Activated CD4-positive, alpha-beta memory T cell treated with anti-CD3 and anti-CD28 coated beads for 36 hours (primary cell): ENCODE measurements around the gene PLXND1. TPM values are rescaled to one million over a fixed set of nuclear protein-coding genes. Genes with fewer than 3 reads are reported as not detected.

Experiments
- CTCF ChIA-PET: fragments of 350-600 bp; sonication (Branson Sonifier 250); formaldehyde crosslinking; loops from one replicate; lab custom pipeline; 2021; ENCODE audit warnings: antibody characterized with exemption, inconsistent platforms; lab: Charles Lee
- POLR2A ChIA-PET: fragments of 350-600 bp; sonication (Branson Sonifier 250); formaldehyde crosslinking; loops from one replicate; lab custom pipeline; 2021; ENCODE audit warnings: antibody characterized with exemption; lab: Charles Lee
- DNase-seq: peaks from one replicate; pipeline ENCODE4 v3.0.0-alpha.2; 2020
- H3K27ac Mint-ChIP-seq: one replicate; pipeline ENCODE4 v1.8.0; 2021; ENCODE audit warnings: mixed read lengths
- H3K27me3 Mint-ChIP-seq: one replicate; pipeline ENCODE4 v1.8.0; 2021; ENCODE audit warnings: mixed read lengths
- H3K36me3 Mint-ChIP-seq: one replicate; pipeline ENCODE4 v1.8.0; 2021; ENCODE audit warnings: mixed read lengths
- H3K4me1 Mint-ChIP-seq: one replicate; pipeline ENCODE4 v1.8.0; 2021; ENCODE audit warnings: low read depth, mixed read lengths
- H3K4me3 Mint-ChIP-seq: one replicate; pipeline ENCODE4 v1.8.0; 2021; ENCODE audit warnings: mild to moderate bottlenecking, mixed read lengths
- H3K9me3 Mint-ChIP-seq: one replicate; pipeline ENCODE4 v1.8.0; 2021; ENCODE audit warnings: mixed read lengths
- intact Hi-C: fragments of 100-400 bp; cut with micrococcal nuclease; formaldehyde crosslinking; loops from one replicate; pipeline ENCODE4 v1.15.1; 2023
- total RNA-seq, 2 experiments: library from RNA; stranded (reverse); gene quantifications; one replicate each; pipeline ENCODE4 v1.2.3, GENCODE V29; 2021

Gene PLXND1
- total RNA-seq, 2 experiments from 2014 or later, result 7.2 to 8.6 TPM

GRCh38 chr3:129638481-129638880, 32.0 kb upstream of the PLXND1 start:
- CTCF ChIA-PET, result no interaction called here
- H3K27ac Mint-ChIP-seq, result no peak overlapping the region
- H3K4me3 Mint-ChIP-seq, result no peak overlapping the region
- peaks cover 1% of the 10 kb centered on the region for H3K27me3 Mint-ChIP-seq
- H3K4me1 Mint-ChIP-seq, result no peaks in the 10 kb centered on the region
- H3K36me3 Mint-ChIP-seq, result no peaks in the 10 kb centered on the region
- POLR2A ChIA-PET, result no interaction called here
- DNase-seq, result no peak
- intact Hi-C loops, result no loop called here
- H3K9me3 Mint-ChIP-seq, result no peaks in the 10 kb centered on the region

- no peaks in the 10 kb centered on the region for H3K36me3 Mint-ChIP-seq
- H3K27me3 Mint-ChIP-seq, result peaks cover 1% of the 10 kb centered on the region
- ChIA-PET CTCF (interaction anchor here (1.2 kb wide), 1 partner anchor 298 kb away, joined by 4 read pairs; no protein-coding TSS in a partner anchor), POLR2A (no interaction called here)
- DNase-seq, result no peak
- H3K9me3 Mint-ChIP-seq, result no peaks in the 10 kb centered on the region
- no peak overlapping the region for H3K27ac Mint-ChIP-seq
- no peaks in the 10 kb centered on the region for H3K4me1 Mint-ChIP-seq
- no peak overlapping the region for H3K4me3 Mint-ChIP-seq
- intact Hi-C loops, result no loop called here
These were observed 29.6 kb upstream of the PLXND1 start for GRCh38 chr3:129636082-129636481.

GRCh38 chr3:129635656-129636055, 29.2 kb upstream of the PLXND1 start:
- no peaks in the 10 kb centered on the region for H3K4me1 Mint-ChIP-seq
- CTCF ChIA-PET, result interaction anchor here (0.9 to 1.2 kb wide), 2 partner anchors 14 to 298 kb away, joined by 3 to 4 read pairs; no protein-coding TSS in a partner anchor
- H3K4me3 Mint-ChIP-seq, result no peak overlapping the region
- POLR2A ChIA-PET, result no interaction called here
- intact Hi-C loops, result no loop called here
- no peaks in the 10 kb centered on the region for H3K9me3 Mint-ChIP-seq
- peaks cover 1% of the 10 kb centered on the region for H3K27me3 Mint-ChIP-seq
- no peak for DNase-seq
- H3K36me3 Mint-ChIP-seq, result no peaks in the 10 kb centered on the region
- H3K27ac Mint-ChIP-seq, result no peak overlapping the region

- DNase-seq, result no peak
- Mint-ChIP-seq H3K36me3 (no peaks in the 10 kb centered on the region), H3K9me3 (no peaks in the 10 kb centered on the region), H3K4me1 (no peaks in the 10 kb centered on the region), H3K27me3 (peaks cover 1% of the 10 kb centered on the region), H3K4me3 (no peak overlapping the region), H3K27ac (no peak overlapping the region)
- POLR2A ChIA-PET, result no interaction called here
- intact Hi-C loops, result no loop called here
- CTCF ChIA-PET, result interaction anchor here (1.0 kb wide), 1 partner anchor 300 kb away, joined by 3 read pairs; no protein-coding TSS in a partner anchor
These were observed 27.4 kb upstream of the PLXND1 start for GRCh38 chr3:129633751-129634481.

GRCh38 chr3:129632977-129633376, 26.5 kb upstream of the PLXND1 start:
- DNase-seq, result no peak
- peaks cover 1% of the 10 kb centered on the region for H3K27me3 Mint-ChIP-seq
- intact Hi-C loops, result no loop called here
- H3K9me3 Mint-ChIP-seq, result no peaks in the 10 kb centered on the region
- CTCF ChIA-PET, result no interaction called here
- H3K27ac Mint-ChIP-seq, result no peak overlapping the region
- no peaks in the 10 kb centered on the region for H3K36me3 Mint-ChIP-seq
- POLR2A ChIA-PET, result no interaction called here
- peaks cover 3% of the 10 kb centered on the region for H3K4me1 Mint-ChIP-seq
- no peak overlapping the region for H3K4me3 Mint-ChIP-seq

GRCh38 chr3:129632556-129632955, 26.1 kb upstream of the PLXND1 start:
- Mint-ChIP-seq H3K4me3 (no peak overlapping the region), H3K4me1 (peaks cover 7% of the 10 kb centered on the region), H3K9me3 (no peaks in the 10 kb centered on the region), H3K36me3 (no peaks in the 10 kb centered on the region), H3K27me3 (peaks cover 1% of the 10 kb centered on the region), H3K27ac (no peak overlapping the region)
- intact Hi-C loops, result no loop called here
- no peak for DNase-seq
- ChIA-PET CTCF (no interaction called here), POLR2A (no interaction called here)

GRCh38 chr3:129632056-129632455, 25.6 kb upstream of the PLXND1 start:
- Mint-ChIP-seq H3K4me3 (no peak overlapping the region), H3K4me1 (peaks cover 8% of the 10 kb centered on the region), H3K27ac (no peak overlapping the region), H3K36me3 (no peaks in the 10 kb centered on the region), H3K27me3 (peaks cover 1% of the 10 kb centered on the region), H3K9me3 (no peaks in the 10 kb centered on the region)
- no peak for DNase-seq
- ChIA-PET POLR2A (no interaction called here), CTCF (no interaction called here)
- intact Hi-C loops, result no loop called here

GRCh38 chr3:129629011-129629410, 22.5 kb upstream of the PLXND1 start:
- POLR2A ChIA-PET, result no interaction called here
- no peak for DNase-seq
- CTCF ChIA-PET, result interaction anchor here (2.0 to 4.6 kb wide), 4 partner anchors 139 to 313 kb away, joined by 7 to 56 read pairs (median 9); no protein-coding TSS in a partner anchor
- H3K4me1 Mint-ChIP-seq, result peaks cover 12% of the 10 kb centered on the region
- H3K27me3 Mint-ChIP-seq, result no peaks in the 10 kb centered on the region
- no peaks in the 10 kb centered on the region for H3K9me3 Mint-ChIP-seq
- H3K4me3 Mint-ChIP-seq, result no peak overlapping the region
- H3K36me3 Mint-ChIP-seq, result no peaks in the 10 kb centered on the region
- H3K27ac Mint-ChIP-seq, result no peak overlapping the region
- intact Hi-C loops, result loop anchor here (5.0 to 10.0 kb wide), 2 partner anchors 137 to 376 kb away; no protein-coding TSS in a partner anchor

- Mint-ChIP-seq H3K27ac (no peak overlapping the region), H3K4me3 (peak overlapping the region; percentile 85), H3K9me3 (no peaks in the 10 kb centered on the region), H3K36me3 (no peaks in the 10 kb centered on the region), H3K27me3 (no peaks in the 10 kb centered on the region), H3K4me1 (peaks cover 12% of the 10 kb centered on the region)
- ChIA-PET CTCF (interaction anchor here (0.5 to 4.6 kb wide), 14 partner anchors 22 to 374 kb away, joined by 3 to 56 read pairs (median 4); partner anchors contain the start of gene TMCC1), POLR2A (interaction anchor here (0.8 to 1.3 kb wide), 2 partner anchors 51 to 200 kb away, joined by 3 read pairs; no protein-coding TSS in a partner anchor)
- intact Hi-C loops, result loop anchor here (1.0 to 10.0 kb wide), 3 partner anchors 136 to 377 kb away; no protein-coding TSS in a partner anchor
- no peak for DNase-seq
These were observed 21.7 kb upstream of the PLXND1 start for GRCh38 chr3:129628169-129628522.

- H3K36me3 Mint-ChIP-seq, result no peaks in the 10 kb centered on the region
- H3K4me1 Mint-ChIP-seq, result peaks cover 12% of the 10 kb centered on the region
- no peaks in the 10 kb centered on the region for H3K9me3 Mint-ChIP-seq
- DNase-seq, result peak; percentile 79
- H3K27me3 Mint-ChIP-seq, result no peaks in the 10 kb centered on the region
- H3K27ac Mint-ChIP-seq, result peak overlapping the region; percentile 63
- intact Hi-C loops, result loop anchor here (1.0 to 10.0 kb wide), 6 partner anchors 135 to 377 kb away; partner anchors contain the start of genes IFT122 and TMCC1
- ChIA-PET CTCF (interaction anchor here (0.6 to 4.6 kb wide), 15 partner anchors 9 to 375 kb away, joined by 3 to 56 read pairs (median 4); partner anchors contain the start of gene TMCC1), POLR2A (interaction anchor here (0.8 to 1.3 kb wide), 3 partner anchors 50 to 312 kb away, joined by 3 to 4 read pairs (median 3); a partner anchor contains a TSS)
- peak overlapping the region; percentile 85 for H3K4me3 Mint-ChIP-seq
These were observed 21.1 kb upstream of the PLXND1 start for GRCh38 chr3:129627350-129628168.

- Mint-ChIP-seq H3K4me3 (peak overlapping the region; percentile 85), H3K27ac (peak overlapping the region; percentile 38), H3K9me3 (no peaks in the 10 kb centered on the region), H3K4me1 (peaks cover 12% of the 10 kb centered on the region), H3K36me3 (no peaks in the 10 kb centered on the region), H3K27me3 (no peaks in the 10 kb centered on the region)
- ChIA-PET POLR2A (interaction anchor here (0.8 to 1.3 kb wide), 2 partner anchors 50 to 311 kb away, joined by 3 to 4 read pairs; a partner anchor contains a TSS), CTCF (interaction anchor here (0.9 to 4.6 kb wide), 7 partner anchors 10 to 307 kb away, joined by 3 to 56 read pairs (median 5); partner anchors contain the start of gene TMCC1)
- peak; percentile 88 for DNase-seq
- intact Hi-C loops, result loop anchor here (1.0 to 10.0 kb wide), 5 partner anchors 135 to 378 kb away; partner anchors contain the start of genes IFT122 and TMCC1
These were observed 20.4 kb upstream of the PLXND1 start for GRCh38 chr3:129626744-129627349.
